GM04504 (cell line): ENCODE measurements around the gene ZFP1.
"Not testable (repeated sequence)": the region's sequence is repeated elsewhere in the genome, so short reads cannot be mapped to it uniquely, and the experiment has no call there.

ENCODE experiments used
- DNase-seq: peaks from one replicate; pipeline ENCODE4 v3.0.0-alpha.2; 2012; ENCODE audit warnings: low read depth

Gene ZFP1

GRCh38 chr16:75113541-75114121, 34.7 kb upstream of the ZFP1 start:
- DNase-seq: no peak

DNA sequence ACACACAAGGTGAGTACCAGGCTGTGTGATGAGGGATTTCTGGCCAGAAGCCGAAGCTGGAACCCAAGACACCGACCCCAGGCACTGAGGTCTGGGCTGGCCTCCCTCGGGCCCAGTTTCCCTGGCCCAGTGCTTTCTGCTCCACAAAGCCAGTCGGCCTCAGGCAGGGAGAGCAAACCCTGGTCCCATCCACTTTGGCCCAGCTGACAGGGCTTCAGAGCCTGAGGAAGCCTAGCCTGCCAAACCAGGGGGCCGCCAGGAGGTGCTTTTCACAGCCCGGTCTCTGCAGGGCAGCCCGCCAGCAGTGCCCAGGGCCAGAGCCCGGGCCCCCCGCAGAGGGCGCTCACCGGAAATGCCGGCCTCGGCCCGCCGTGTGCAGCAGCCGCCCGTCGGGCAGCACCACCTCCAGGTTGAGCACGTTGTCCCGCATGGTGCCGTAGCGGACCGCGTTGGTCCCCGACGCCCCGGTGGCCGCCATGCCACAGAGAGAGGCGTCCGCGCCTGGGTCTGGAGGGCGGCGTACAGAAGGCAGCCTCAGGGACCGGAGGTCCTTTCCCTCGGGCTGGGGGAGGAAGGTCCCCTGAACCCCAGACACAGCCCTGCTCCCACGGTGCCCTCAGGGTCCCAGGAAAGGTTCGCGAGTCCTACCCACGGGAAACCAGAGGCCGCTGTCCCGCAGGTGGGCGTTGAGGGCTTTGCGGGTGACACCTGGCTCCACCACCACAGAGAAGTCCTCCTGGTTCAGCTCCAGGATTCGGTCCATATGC, 34.0 kb upstream of the ZFP1 start:
- no peak for DNase-seq

GRCh38 chr16:75114946-75115825, 33.1 kb upstream of the ZFP1 start:
- no peak for DNase-seq

GRCh38 chr16:75116081-75116910, 32.0 kb upstream of the ZFP1 start, which contains the start of gene LDHD:
Gene LDHD (minus strand): TSS chr16:75116780. CDS start chr16:75116720, 60 bp downstream.
- DNase-seq: no peak

DNA sequence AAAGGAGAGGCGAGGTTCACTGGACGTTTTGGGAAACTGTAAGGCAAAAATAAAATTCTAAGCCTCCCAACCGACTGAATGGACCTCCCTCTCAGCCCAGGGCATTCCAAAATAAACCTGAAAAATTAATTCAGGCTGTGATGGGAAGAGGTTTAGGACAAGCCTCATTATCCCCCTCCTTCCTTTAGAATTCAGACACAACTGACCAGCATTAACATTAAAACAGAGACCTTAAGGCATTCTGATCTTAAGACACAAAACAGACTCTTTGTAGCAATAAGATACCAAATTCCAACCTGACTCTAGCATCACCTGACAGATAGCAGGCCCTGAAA, 31.4 kb upstream of the ZFP1 start:
- no peak for DNase-seq

DNA sequence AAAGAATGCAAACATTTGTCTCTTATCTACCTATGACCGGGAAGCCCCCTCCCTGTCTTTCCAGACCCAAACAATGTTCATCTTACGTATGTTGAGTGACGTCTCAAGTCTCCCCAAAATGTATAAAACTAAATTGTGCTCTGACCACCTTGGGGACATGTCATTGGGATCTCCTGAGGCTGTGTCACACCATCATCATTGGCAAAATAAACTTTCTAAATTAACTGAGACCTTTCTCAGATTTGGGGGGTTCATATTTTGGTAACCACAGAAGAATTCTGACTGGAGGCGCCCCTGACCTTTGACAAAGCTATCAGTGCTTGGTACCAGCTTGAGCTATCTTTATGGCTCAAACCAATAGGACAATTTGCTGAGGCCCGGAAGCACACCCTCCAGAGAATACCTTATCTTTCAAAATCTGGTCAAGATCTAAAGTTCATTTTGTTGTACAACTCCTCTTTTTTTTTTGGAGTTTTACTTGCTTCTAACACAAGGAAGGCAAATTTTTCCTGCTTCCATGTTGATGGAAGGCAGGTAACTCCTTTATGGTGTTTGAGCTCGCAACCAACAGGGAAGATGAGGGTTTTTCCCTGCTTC, 29.3 kb upstream of the ZFP1 start:
- no peak for DNase-seq

DNA sequence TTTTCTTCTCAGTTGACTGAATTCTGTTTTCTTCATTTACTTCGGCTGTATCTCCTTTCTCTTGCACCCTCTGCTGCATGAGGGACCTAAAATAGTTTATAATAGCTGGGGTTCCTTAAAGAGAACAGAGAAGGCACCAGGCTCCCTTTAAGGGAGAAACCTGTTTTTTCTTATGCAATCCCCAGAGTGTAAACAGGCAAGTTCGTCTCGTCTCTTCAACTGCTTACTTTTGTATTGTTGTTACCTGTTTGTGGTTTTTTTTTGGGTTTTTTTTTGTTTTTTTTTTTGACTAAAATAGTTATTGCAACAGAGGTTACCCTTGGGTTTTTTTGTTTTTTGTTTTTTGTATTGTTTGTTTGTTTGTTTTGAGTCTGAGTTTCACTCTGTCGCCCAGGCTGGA, 28.1 kb upstream of the ZFP1 start:
- DNase-seq: no peak

GRCh38 chr16:75121949-75122568, 26.3 kb upstream of the ZFP1 start:
- no peak for DNase-seq

GRCh38 chr16:75122609-75123008, 25.7 kb upstream of the ZFP1 start:
- DNase-seq: no peak

- DNase-seq: no peak
These were observed 20.5 kb upstream of the ZFP1 start for GRCh38 chr16:75127713-75128415.

DNA sequence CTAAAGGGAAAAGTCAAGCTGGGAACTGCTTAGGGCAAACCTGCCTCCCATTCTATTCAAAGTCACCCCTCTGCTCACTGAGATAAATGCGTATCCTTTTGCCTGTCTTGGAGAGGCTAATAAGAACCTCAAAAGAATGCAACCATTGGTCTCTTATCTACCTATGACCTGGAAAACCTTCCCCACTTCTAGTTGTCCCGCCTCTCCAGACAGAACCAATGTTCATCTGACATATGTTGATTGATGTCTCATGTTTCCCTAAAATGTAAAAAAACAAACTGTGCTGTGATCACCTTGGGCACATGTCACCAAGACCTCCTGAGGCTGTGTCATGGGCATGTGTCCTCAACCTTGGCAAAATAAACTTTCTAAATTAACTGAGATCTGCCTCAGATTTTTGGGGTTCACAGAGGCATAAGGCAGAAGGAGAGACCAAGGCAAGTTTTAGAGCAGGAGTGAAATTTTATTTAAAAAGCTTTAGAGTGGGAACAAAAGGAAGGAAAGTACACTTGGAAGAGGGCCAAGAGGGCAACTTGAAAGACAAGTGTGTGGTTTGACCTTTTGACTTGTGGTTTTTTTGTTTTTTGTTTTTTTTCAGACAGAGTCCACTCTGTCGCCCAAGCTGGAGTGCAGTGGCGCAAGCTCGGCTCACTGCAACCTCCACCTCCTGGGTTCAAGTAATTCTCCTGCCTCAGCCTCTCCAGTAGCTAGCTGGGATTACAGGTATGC, 18.7 kb upstream of the ZFP1 start:
- DNase-seq: not testable (repeated sequence)

- DNase-seq: no peak
These were observed 18.1 kb upstream of the ZFP1 start for GRCh38 chr16:75130150-75130771.

DNA sequence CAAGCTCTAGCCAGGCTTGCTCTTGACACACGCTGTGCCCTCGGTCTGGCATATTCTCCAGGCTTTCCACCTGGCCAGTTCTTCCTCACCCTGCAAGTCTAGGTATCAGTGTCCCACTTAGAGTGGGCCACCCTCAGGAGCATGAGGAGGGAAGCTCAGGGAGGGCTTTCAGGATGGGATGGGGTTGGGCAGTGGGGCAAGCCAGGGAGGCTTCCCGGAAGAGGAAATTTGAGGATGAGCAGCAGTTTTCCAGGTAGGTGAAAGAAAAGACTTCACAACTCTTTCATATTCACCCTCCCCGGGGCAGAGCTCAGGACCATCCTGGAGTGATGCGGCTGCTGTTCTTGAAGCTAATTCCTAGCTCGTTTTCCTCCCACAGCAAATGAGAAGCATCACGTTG, 17.2 kb upstream of the ZFP1 start:
- DNase-seq: no peak

- no peak for DNase-seq
These were observed 10.1 kb upstream of the ZFP1 start for GRCh38 chr16:75138233-75138632.

GRCh38 chr16:75138636-75139035, 9.7 kb upstream of the ZFP1 start:
- DNase-seq: no peak

GRCh38 chr16:75139498-75139897, 8.8 kb upstream of the ZFP1 start:
- no peak for DNase-seq

- DNase-seq: no peak
These were observed 4.4 kb upstream of the ZFP1 start for GRCh38 chr16:75143941-75144340.

DNA sequence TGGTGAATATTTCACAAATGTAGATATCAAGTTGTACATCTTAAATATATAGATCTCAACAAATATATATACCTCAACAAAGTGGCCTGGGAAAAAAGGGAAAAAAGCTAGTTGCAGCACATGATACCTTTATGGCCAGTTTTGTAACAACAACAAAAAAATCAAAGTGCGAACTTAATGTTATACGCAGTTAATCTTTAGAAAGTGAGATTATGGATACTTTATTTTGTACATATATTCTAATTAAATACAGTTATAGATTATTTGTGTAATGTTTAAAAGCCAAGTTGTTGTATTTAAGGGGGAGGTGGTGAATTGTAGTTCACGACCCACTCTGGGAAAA, 385 bp upstream of the ZFP1 start:
- no peak for DNase-seq

- DNase-seq: no peak
These were observed 3.5 kb downstream of the ZFP1 start for GRCh38 chr16:75151798-75152197.

GRCh38 chr16:75152635-75153034, 4.3 kb downstream of the ZFP1 start:
- no peak for DNase-seq
